ENCODE data around the gene METRNL.

DNA sequence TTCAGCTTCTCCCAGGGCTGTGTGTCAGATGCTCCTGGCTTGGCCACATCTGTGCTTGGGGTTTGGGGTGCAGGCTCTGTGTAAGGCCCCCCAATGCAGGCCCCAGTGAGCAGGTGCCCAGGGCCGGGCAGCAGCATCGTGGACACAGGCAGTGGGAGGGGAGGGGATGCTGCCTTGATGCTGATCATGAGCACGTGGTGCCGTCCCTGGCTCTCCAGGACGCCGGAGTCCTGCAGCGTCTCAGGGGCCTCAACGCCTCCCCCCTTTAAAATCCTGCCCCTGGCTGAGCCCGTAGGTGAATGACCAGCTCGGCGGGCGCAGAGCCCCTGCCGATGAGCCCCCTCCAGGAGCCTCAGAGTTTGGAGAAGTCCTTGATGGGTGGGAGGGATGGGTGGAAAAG lies 9.0 kb downstream of the METRNL start:
- TF ChIP-seq, protein P1, sequence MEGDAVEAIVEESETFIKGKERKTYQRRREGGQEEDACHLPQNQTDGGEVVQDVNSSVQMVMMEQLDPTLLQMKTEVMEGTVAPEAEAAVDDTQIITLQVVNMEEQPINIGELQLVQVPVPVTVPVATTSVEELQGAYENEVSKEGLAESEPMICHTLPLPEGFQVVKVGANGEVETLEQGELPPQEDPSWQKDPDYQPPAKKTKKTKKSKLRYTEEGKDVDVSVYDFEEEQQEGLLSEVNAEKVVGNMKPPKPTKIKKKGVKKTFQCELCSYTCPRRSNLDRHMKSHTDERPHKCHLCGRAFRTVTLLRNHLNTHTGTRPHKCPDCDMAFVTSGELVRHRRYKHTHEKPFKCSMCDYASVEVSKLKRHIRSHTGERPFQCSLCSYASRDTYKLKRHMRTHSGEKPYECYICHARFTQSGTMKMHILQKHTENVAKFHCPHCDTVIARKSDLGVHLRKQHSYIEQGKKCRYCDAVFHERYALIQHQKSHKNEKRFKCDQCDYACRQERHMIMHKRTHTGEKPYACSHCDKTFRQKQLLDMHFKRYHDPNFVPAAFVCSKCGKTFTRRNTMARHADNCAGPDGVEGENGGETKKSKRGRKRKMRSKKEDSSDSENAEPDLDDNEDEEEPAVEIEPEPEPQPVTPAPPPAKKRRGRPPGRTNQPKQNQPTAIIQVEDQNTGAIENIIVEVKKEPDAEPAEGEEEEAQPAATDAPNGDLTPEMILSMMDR (IDR thresholded peaks at IDR 0.05; ENCODE audit: poor library complexity, severe bottlenecking): no peak
- TF ChIP-seq EZH2 (IDR thresholded peaks at IDR 0.05; ENCODE audit: borderline replicate concordance, insufficient read depth, low read length, poor library complexity, severe bottlenecking): no peak
